Stimulated activated CD4-positive, alpha-beta T cell treated with anti-CD3 and anti-CD28 coated beads, Interleukin-1b, Interleukin-23, amount 100 ng/mL, for 48 hours (primary cell): Measurements from ENCODE around the gene PCED1A.

ENCODE experiments used
- DNase-seq: peaks from one replicate; pipeline ENCODE4 v3.0.0-alpha.2; 2020

The PCED1A gene

GRCh38 chr20:2800521-2801285 is 39.8 kb downstream of the PCED1A start, which contains the start of gene CPXM1:
CPXM1 (minus strand) TSS chr20:2800627; CDS start chr20:2800572, 55 bp downstream.
- peak; percentile 19 for DNase-seq

GRCh38 chr20:2799688-2800520 is 40.6 kb downstream of the PCED1A start:
- DNase-seq, result no peak

- no peak for DNase-seq
Measured at GRCh38 chr20:2799271-2799670, 41.2 kb downstream of the PCED1A start.

- no peak for DNase-seq
Measured at GRCh38 chr20:2798814-2799213, 41.6 kb downstream of the PCED1A start.

GRCh38 chr20:2798095-2798805 is 42.2 kb downstream of the PCED1A start:
- DNase-seq, result no peak

GRCh38 chr20:2797136-2797983 is 43.1 kb downstream of the PCED1A start:
- no peak for DNase-seq

- no peak for DNase-seq
Measured at GRCh38 chr20:2796011-2796660, 44.3 kb downstream of the PCED1A start.

GRCh38 chr20:2795451-2795850 is 45.0 kb downstream of the PCED1A start:
- no peak for DNase-seq

GRCh38 chr20:2794866-2795447 is 45.5 kb downstream of the PCED1A start:
- no peak for DNase-seq

GRCh38 chr20:2794202-2794748 is 46.2 kb downstream of the PCED1A start:
- no peak for DNase-seq

- no peak for DNase-seq
Measured at GRCh38 chr20:2793471-2793870, 47.0 kb downstream of the PCED1A start.
